Activated CD8-positive, alpha-beta memory T cell treated with anti-CD3 and anti-CD28 coated beads for 24 hours (primary cell): ENCODE results near the gene BRWD1.

Experiments
- DNase-seq: peaks from one replicate; pipeline ENCODE4 v3.0.0-alpha.2; 2020

The BRWD1 gene

DNA sequence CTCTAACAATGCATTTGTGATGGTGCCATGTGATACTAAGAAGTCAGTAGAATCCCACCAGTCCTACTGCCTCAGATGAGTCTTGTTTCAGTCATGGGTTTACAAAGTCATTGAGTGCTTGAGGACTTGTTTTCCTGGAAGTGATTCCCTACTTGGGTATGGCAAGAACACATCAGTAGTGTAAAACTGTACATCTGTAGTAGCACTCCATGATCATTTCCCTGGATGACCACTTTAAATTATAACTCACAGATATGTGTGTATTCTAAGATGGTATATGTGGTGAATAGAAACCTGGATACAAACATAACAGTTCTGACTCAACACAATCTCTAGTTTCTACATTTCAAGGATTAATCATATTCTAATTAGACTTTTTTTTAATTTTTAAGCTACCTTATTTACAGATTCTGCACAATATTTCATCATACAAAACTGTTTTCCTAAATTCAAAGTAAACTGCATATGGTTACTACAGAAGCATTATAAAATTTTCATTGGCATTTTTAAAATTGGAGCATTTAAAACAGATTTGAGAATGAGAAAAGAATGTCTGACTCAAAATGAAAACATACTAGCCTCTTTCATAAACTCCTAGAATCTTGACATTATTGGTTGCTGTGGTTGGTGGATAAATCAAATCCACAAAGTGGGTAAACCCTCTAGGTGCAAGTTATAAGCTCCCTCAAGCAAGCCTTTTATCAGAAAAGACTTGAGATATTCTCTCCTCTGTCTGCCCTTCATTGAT, 123.4 kb downstream of the BRWD1 start:
- no peak for DNase-seq

DNA sequence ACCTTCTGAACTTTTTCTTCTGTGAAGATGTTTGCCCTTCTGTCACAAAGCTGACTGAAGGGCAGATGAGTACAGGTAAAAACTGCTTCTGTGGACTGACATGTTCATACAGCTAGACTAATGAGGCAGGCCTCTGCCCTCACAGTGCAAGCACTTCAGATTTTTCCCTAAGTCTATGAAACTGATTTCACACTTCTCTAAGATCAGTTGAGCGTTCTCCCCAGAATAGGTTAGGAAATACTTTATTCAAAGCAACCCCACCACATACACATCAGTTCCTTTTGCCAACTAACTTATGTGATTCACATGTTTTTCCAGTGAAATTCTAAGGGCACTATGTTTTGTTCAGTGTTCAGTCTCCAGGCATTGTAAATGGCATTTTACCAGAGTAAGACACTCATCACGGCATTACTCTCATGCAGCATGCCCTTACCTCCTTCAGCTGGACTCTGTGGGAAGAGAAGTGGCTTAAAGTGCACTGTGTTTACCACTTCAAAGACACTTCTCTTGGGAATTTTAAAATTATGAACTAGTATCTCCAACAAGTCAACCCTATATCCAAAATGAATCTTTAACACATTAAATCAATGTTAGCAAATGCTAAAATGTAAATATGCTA, 124.8 kb downstream of the BRWD1 start:
- no peak for DNase-seq

DNA sequence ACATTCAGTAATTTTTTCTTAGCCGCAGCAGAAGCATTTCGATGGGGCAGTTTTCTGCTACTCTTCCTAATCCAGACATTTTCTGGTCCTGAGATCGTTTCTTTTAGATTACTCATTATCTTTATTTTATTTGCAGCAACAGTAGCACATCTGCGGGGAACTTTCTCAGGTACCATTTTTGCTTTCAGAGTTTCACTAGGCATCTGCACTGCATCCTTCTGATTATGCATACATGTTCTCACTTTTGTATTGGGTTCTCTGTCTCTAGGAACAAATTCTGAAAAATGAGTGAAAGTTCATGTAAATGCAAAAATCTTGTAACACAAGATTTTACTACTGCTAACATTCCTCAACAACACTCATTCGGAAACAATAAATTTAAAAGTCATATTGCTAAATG, 126.3 kb downstream of the BRWD1 start:
- no peak for DNase-seq

DNA sequence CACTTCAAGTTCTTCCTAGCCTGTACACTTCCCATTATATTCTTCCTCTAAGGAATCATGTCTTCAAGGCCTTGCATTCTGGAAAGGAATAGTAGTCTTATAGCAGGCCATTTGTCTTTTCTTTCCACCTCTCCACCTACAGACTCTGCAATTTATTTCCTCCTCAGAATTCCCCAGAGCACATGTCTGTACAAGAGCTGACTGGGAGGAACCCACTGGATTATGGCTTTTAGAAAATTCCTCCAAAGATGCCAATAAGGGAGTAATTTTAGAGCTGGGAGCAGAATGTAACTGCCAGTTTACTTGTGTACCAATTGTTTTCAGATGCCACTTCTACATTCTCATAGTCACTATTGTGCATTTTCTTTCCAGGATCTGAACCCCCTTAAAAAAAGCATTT, 126.8 kb downstream of the BRWD1 start:
- no peak for DNase-seq

DNA sequence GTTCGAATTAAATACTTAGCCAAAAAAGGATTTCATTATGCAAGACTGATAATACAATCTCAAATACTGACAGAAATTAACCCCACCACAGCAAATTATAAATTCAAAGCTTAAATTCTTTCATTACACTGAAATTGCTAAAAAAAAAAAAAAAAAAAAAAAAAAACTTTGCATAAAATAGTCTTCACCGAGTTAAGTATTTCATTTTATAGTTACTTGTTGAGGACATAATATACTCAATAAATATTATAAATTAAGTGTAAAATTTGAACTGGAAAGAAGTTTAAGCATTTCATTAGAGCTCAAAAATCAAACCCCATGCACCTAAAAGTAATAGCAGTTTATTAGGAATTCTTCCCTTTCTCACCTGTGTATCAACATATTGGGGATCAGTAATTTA, 128.3 kb downstream of the BRWD1 start:
- no peak for DNase-seq

DNA sequence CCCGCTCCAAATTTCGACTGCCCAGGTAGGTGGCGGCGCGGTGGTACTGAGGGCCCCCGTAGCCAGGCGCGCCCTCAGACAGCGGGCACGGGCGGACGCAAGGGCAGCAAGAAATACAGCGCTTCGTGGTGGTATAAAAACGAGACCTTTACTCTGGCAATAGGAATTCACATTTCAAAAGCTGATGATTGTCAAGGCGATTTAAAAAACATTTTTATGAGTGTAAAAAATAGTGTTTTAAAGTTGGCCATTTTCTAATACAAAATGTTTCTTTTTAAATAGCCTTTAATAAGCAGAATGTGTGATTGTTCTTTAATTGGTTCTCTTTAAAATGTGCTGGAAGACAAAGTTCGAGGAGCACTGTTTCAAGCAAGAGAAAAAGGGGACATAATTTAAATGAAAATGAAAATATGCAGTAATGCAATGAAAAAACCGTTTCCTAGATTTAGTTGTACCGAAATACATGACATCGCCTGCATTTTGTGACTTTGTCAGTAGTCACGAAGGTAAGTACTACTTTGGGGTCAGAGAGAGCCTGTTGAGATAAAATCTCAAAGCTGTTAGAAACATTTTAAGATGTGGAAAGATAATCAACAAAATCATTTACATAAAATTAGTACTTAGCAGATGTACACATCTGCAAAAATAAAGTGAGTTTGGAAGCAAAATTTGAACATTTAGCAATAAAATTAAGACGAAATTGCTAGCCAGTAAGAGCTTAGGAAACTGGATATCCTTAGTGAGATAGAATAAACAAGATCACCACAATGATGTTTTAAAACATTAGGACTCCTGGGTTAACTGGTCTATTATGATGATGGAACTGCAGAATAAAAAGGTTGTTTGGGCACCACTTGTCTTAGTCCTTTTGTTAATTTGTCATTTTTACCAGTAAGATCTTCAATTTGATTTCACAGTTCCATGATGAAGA, 129.1 kb downstream of the BRWD1 start:
- no peak for DNase-seq

DNA sequence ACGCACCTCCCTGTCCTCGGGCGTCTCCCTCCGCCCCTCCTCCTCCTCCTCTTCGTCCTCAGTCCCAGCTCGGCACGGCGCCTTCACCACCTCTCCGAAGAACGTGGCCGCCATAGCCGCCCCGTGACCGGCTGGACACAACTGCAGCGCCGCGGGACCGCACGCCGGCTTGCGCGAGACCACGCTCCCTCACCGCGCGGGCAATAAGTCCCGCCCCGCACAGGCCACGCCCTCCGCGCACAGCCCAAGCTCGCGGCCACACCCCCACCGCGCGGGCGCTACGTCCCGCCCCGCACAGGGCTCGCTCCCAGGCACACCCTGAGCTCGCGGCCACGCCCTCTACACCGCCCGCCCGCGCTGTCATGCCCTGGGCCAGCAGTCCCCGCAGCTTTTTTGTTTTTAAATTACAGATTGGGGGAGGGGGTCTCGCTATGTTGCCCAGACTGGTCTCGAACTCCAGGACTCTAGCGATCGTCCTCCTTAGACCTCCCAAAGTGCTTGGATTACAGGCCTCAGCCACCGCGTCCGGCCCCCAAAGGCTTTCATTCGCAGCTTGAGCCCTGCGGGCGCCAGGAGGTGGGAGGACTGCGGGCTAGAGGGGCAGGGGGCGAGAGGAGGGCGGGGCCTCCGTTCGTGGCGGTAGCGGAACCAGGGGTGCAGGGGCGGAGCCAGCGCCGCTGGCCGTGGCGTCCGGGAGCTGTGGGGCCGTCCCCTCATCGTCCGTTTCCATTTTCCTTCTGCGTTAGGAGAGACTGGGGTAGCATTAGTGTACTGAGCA, 130.0 kb downstream of the BRWD1 start, which contains the start of gene PSMG1:
Gene PSMG1, minus strand, starts transcription at position 180 of the 778 bp plus-strand sequence. Its CDS starts 66 bp downstream, at position 114.
- peak; percentile 98 for DNase-seq

DNA sequence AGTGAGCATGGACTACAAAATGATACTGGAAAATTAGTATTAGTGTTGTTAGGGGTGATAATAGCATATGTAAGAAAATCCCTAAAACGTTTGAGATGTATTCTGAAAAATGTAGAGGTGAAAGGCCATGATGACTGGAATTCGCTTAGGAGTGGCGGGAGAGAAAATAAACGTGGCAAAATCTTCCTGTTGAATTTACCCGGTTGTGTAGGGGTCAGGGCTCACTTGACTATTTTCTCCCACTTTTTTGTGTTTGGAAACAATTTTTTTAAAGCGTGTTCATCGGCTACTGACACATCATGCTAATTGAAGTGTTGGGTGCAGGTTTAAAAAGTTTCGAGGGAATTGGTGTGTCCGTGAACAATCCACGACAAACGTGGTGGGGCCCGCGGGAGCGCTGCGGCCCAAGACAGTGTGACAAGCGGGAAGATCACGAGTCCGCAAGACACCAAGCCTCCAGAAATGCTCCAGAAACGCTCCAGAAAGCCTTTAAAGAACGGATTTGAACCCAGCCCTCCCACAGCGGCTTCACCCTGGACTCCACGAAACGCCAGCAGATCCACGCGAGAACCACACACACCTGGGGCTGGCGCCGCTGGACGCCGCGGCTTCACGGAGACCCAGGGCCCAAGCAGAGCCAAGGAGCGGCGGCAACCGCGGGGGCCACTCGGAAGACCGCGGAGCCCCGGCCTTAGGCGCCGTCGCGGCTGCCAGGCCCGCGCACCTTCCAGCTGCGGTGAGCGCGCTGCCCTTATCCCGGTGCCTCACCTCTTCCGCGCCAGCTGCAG, 130.8 kb downstream of the BRWD1 start:
- DNase-seq: no peak

DNA sequence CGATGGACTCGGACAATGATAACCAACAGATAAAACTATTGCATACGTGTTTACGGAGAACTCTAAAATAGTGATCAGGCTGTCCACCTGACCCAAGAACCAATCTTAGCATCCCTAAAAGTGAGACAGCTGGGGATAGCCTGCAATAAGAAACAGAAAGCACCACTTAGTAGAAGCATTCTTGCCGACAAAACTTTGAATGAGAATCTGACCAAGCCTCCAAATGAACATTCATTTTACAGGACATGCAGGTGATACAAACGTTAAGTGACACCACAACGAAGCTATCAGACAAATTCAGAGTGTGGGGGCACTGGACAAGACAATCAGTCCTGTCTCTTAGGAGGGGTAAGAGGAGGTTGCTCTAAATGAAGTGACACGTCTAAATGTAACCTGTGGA, 131.4 kb downstream of the BRWD1 start:
- DNase-seq: no peak

DNA sequence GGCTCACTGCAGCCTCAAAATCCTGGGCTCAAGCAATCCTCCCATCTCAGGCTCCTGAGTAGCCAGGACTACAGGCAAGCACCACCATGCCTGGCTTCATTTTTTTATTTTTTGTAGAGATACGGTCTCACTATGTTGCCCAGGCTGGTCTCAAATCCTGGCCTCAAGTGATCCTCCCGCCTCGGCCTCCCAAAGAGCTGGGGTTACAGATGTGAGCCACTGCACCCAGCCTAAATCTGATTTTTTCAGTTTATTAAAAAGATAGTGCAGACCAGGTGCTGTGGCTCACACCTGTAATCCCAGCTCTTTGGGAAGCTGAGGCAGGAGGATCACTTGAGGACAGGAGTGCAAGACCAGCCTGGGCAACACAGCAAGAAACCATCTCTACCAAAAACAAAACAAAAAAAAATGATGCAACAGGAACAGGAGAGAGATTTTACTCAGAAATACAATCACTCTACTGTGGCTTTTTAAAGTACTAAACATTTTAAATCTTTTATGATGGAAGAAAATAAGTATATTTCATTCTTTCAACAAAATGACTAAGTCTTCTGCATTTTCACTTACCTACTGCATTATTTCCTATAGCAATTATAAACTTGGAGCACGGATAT, 132.1 kb downstream of the BRWD1 start:
- DNase-seq: no peak

DNA sequence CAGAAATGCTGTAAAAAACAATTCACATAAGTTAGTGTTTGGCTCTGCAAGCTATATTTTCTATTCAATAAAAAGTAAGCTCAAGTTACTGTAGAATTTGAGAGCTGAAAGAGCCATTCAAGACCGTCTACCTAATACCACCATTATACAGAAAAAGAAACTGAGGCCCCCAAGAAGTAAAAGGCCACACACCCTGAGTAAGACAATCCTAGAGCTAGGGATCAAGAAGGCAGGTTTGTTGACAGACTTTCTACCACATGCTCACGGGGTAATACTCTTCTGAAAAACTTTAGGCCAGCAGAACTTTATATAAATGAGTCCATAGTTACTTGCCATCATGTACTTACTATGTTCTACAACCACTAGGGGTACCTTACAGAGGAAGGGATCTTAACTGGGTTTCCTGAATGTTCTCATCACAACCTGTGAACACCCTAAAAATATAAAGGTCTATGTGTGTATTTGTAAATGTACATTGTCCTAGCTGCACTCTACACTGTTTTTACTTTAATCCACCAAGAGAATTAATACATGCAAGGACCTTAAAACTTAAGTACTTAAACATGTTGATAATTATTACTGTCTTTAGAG, 132.9 kb downstream of the BRWD1 start:
- DNase-seq: no peak

DNA sequence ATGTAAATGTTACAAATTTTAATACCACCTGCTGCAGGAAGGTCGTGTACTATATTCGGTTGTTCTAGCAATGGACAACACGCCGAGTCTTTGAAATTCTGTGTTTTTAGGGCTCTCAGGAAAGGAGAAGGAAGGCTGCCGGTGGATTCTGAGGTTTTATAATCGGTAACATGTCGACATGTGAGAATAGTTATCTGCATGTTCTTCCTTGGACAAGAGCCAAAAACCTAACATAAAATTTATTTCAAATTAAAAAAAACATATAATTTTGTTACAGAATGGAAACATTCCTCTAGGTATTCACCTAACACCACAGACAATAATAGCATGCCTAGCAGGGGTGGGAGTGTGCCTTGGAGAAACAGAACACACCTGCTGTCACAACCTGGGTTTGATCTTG, 135.0 kb downstream of the BRWD1 start:
- DNase-seq: no peak

DNA sequence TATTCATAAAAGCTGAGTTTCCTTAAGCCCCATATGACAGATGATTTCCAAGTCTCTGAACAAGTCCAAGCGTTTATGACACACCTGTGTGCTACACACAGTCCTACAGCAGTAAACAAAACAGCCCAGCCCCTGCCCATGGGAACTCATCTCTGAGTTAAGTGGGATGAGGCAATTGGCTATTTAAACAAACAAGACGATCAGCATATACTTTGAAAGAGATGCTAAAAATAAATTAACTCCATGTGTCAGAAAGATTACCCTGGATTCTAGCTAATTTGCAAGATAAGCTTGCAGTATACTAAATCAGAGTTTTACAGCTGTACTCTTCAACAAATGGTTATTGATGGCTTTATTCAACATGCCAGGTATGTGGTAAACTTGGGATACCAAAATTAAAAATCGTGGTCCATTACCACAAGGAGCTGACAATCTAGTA, 137.1 kb downstream of the BRWD1 start:
- DNase-seq: no peak

DNA sequence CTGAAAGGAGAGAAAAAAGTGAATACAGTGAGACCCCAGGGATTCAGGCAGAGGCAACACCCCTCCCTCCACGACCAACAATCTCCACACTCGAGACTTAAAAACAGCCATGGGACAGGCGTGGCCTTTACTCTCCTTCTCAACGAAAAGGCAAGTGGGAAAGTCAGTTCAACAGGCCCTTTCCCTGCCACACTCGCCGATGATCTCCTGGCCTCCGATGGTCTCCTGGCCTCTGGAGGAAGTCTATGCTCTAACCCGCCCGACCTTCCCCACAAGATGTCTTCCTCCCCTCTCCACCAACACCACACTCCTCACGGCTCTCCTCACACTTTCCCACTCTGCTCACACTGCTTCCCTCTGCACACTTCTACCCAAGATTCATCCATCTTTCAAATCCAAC, 137.8 kb downstream of the BRWD1 start:
- DNase-seq: no peak

DNA sequence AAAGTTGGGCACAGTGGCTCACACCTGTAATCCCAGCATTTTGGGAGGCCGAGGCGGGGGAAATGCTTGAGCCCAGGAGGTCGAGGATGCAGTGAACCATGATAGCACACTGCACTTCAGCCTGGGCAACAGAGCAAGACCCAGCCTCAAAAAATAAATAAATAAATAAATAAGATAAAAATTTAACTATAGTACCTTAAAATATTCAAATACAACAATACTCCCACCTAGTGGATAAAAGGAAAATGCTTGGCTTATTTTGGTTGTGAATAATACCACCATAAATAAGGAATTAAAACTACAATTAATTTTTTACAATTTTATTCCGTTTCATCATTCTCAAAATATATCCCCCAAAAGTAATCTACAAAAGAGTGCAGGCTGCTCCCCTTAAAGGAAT, 138.3 kb downstream of the BRWD1 start:
- no peak for DNase-seq

DNA sequence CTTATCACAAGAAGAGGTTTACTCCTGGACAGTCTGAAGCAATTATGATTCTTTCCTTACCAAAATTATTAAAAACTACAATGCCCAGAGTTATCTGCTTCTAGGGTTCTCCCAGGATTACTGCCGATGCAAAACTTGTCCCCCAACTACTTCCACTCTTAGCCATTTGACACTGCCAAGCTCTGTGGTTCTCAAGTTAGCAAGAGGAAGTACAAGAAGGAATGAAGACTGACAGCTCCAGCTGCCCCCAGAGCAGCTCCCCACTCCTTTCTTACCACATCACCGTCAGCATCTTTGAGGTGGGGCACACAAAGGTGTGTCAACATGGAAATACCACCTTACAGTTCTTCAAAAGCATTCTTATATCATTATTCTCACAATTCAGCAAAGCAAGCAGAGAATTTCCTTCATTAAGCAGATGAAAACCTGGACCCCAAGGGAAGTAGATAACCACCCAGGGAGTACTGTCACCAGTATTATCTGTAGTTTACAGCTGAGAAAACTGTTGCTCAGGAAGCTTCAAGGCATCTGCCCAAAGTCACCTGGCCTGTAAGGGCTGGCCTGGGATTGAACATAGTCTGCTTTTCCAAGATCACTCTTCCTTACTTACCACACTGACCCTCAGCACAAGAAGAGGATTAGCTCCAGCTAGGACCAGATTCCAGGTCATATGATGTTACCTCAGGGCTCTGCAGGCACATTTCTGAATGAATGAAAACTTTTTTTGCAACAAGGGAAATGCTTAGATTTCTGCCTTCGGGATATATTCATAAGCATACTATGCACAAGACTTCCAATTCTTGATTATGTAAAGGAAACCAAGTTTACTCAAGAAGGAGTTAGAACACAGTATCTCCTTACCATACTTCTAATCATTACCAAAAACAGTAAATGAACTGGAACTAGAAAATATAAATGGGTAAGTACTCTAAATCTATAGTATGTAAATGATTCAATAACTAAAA, 139.4 kb downstream of the BRWD1 start:
- DNase-seq: no peak

DNA sequence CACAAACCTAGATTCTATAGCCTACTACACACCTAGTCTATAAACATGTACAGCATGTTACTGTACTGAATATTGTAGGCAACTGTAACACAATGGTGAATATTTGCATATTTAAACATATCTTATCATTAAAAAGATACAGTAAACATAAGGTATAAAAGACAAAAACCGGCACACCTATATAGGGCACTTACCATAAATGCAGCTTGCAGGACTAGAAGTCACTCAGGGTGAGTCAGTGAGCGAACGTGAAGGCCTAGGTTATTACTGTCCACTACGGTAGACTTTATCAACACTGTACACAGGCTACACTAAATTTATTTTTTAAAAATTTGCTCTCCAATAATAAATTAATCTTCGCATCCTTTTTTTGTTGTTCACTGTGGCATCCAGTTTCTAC, 143.5 kb downstream of the BRWD1 start:
- no peak for DNase-seq

DNA sequence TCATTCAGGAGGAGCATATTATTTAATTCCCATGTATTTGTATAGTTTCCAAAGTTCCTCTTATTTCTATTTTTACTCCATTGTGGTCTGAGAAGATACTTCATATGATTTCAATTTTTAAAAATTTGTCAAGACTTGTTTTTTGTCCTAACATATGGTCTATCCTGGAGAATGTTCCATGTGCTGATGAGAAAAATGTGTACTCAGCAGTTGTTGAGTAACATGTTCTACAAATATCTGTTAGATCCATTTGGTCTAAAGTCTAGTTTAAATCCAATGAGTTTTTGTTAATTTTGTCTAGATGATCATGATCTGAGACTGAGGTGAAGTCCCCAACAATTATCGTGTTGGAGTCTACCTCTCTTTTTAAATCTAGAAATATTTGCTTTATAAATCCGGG, 144.6 kb downstream of the BRWD1 start:
- DNase-seq: no peak

DNA sequence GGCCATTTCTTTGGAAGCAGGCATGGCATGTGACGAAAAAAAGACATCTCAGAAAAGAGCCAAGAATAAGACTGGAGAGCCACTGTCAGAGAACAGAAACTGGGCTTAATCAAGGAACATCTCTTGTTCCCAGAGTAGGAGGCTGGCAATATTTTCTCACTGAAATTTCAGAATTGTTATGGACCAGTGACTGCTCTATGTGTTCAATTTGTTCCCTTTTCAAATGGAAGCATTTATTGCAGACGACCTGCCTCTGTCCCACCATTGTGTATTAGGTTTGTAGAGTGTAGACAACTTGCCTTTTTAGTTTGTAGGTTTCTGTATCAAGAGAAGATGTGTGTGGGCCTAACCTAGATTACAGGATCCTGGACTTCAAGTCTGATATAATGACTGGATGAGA, 148.9 kb downstream of the BRWD1 start:
- DNase-seq: no peak

DNA sequence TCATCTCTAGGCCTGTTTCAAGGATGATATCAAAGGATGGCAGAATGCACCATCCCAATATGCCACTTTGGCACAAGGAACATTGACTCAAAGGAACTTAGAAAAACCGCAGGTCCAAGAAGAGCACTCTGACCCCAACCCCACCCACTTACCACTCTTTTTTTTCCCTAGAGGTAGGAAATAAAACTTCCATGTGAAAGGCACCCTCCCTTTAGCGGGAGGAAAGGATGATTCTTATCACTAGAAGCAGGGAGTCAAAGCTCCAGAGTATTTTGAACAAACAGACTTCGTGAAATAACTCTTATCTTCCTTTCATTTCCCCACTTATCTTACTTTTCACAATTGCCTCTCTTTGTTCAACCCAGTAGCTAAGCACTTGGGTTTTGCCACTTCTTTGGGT, 152.4 kb downstream of the BRWD1 start:
- DNase-seq: no peak
